Adipocyte (in vitro differentiated cells): ENCODE results near the gene TRIM9.

ENCODE experiments used
- DNase-seq: peaks from one replicate; pipeline ENCODE4 v3.0.0-alpha.2; 2015; ENCODE audit warnings: low read depth
- H3K27me3 ChIP-seq: replicated peaks from 2 replicates; pipeline ENCODE4 v1.7.0; 2013; ENCODE audit warnings: mild to moderate bottlenecking, low read length, moderate library complexity; ENCODE audit not compliant: control insufficient read depth, insufficient read depth
- H3K36me3 ChIP-seq: 2 replicates; pipeline ENCODE4 v1.7.0; 2013; ENCODE audit warnings: low read length, mild to moderate bottlenecking, moderate library complexity; ENCODE audit not compliant: control insufficient read depth, insufficient read depth, severe bottlenecking
- H3K4me1 ChIP-seq: 2 replicates; pipeline ENCODE4 v1.7.0; 2013; ENCODE audit warnings: mild to moderate bottlenecking, low read length, moderate library complexity; ENCODE audit not compliant: control insufficient read depth, insufficient read depth
- H3K4me3 ChIP-seq: 2 replicates; pipeline ENCODE4 v1.7.0; 2013; ENCODE audit warnings: mild to moderate bottlenecking, low read length, moderate library complexity
- H3K9ac ChIP-seq: 2 replicates; pipeline ENCODE4 v1.7.0; 2013; ENCODE audit warnings: mild to moderate bottlenecking, low read length, moderate library complexity
- H3K9me3 ChIP-seq: 2 replicates; pipeline ENCODE4 v1.7.0; 2013; ENCODE audit warnings: mild to moderate bottlenecking, low read length, moderate library complexity; ENCODE audit not compliant: control insufficient read depth

The TRIM9 gene

GRCh38 chr14:50929506-50929905 lies 165.4 kb downstream of the TRIM9 start:
- Histone ChIP-seq H3K4me1 (peaks cover 22% of the 10 kb centered on the region), H3K9me3 (no peaks in the 10 kb centered on the region), H3K4me3 (no peak overlapping the region), H3K36me3 (peaks cover 60% of the 10 kb centered on the region), H3K27me3 (no peaks in the 10 kb centered on the region), H3K9ac (no peak overlapping the region)
- no peak for DNase-seq

- DNase-seq = peak; percentile 83
- no peaks in the 10 kb centered on the region for H3K9me3 ChIP-seq
- no peaks in the 10 kb centered on the region for H3K27me3 ChIP-seq
- H3K9ac ChIP-seq = no peak overlapping the region
- no peak overlapping the region for H3K4me3 ChIP-seq
- H3K4me1 ChIP-seq = peaks cover 22% of the 10 kb centered on the region
- peaks cover 60% of the 10 kb centered on the region for H3K36me3 ChIP-seq
Measured at GRCh38 chr14:50928002-50928635, 166.8 kb downstream of the TRIM9 start.

GRCh38 chr14:50926851-50927386 lies 168.0 kb downstream of the TRIM9 start:
- Histone ChIP-seq H3K27me3 (no peaks in the 10 kb centered on the region), H3K4me3 (no peak overlapping the region), H3K9ac (peak overlapping the region; percentile 19), H3K4me1 (peaks cover 22% of the 10 kb centered on the region), H3K9me3 (no peaks in the 10 kb centered on the region), H3K36me3 (peaks cover 60% of the 10 kb centered on the region)
- no peak for DNase-seq
